Natural killer cell (primary cell): ENCODE measurements around the gene STARD10. TPM values are rescaled to one million over a fixed set of nuclear protein-coding genes. Genes with fewer than 3 reads are reported as not detected.

Source experiments
- ATAC-seq, 3 donors: fragments of 150-1000 bp in 2 of 3; fragments of 200-7000 bp in 1 of 3; cut with Tn5 transposase; 1 replicate in 1 of 3; 2 replicates in 2 of 3; pipeline ENCODE4 v1.10.0; 2021; ENCODE audit warnings: mild to moderate bottlenecking in 2 of 3, moderate library complexity in 2 of 3
- DNase-seq, 2 donors: peaks; one replicate each; pipeline versions ENCODE4 v3.0.0 to v3.0.0-alpha.2; 2013 to 2021; ENCODE audit warnings: mixed read lengths in 1 of 2
- H3K27ac ChIP-seq: one replicate; pipeline ENCODE4 v1.5.1; 2013; ENCODE audit warnings: mild to moderate bottlenecking, low read length
- H3K27me3 ChIP-seq: one replicate; pipeline ENCODE4 v1.6.1; 2013; ENCODE audit warnings: low read length; ENCODE audit not compliant: control insufficient read depth, insufficient read depth
- H3K36me3 ChIP-seq: one replicate; pipeline ENCODE4 v1.6.1; 2013; ENCODE audit warnings: low read length; ENCODE audit not compliant: control insufficient read depth, insufficient read depth
- H3K4me1 ChIP-seq: one replicate; pipeline ENCODE4 v1.6.1; 2013; ENCODE audit warnings: low read length; ENCODE audit not compliant: control insufficient read depth, insufficient read depth
- H3K4me3 ChIP-seq: one replicate; pipeline ENCODE4 v1.5.1; 2013; ENCODE audit warnings: low read length
- H3K9me3 ChIP-seq: one replicate; pipeline ENCODE4 v1.6.1; 2013; ENCODE audit warnings: low read length; ENCODE audit not compliant: control insufficient read depth, insufficient read depth
- H3K27ac Mint-ChIP-seq, 2 donors: one replicate each; pipeline ENCODE4 v1.8.0; 2022; ENCODE audit warnings: mild to moderate bottlenecking in 2 of 2, mixed read lengths in 2 of 2, moderate library complexity in 1 of 2
- H3K27me3 Mint-ChIP-seq, 2 donors: one replicate each; pipeline ENCODE4 v1.8.0; 2022; ENCODE audit warnings: low read depth in 2 of 2, mixed read lengths in 2 of 2
- H3K36me3 Mint-ChIP-seq: one replicate; pipeline ENCODE4 v1.8.0; 2022; ENCODE audit warnings: mixed read lengths
- H3K4me1 Mint-ChIP-seq, 2 donors: one replicate each; pipeline ENCODE4 v1.8.0; 2022; ENCODE audit warnings: mixed read lengths in 2 of 2
- H3K4me3 Mint-ChIP-seq: one replicate; pipeline ENCODE4 v1.8.0; 2022; ENCODE audit warnings: mild to moderate bottlenecking, moderate library complexity, mixed read lengths
- H3K9me3 Mint-ChIP-seq, 2 donors: one replicate each; pipeline ENCODE4 v1.8.0; 2022; ENCODE audit warnings: mixed read lengths in 2 of 2
- CTCF ChIP-seq: fragments of 200-600 bp; IDR thresholded peaks from one replicate; pipeline ENCODE4 v1.8.0; 2022; ENCODE audit warnings: antibody characterized with exemption
- WGBS: methylation state at CpG from one replicate; pipeline ENCODE4 v1.1.7; 2013; ENCODE audit warnings: missing lambda C conversion rate; ENCODE audit not compliant: insufficient coverage; 5-methylcytosine and 5-hydroxymethylcytosine counted together
- intact Hi-C: fragments of 100-400 bp; cut with micrococcal nuclease; formaldehyde crosslinking; loops from one replicate; pipeline ENCODE4 v1.14.2; 2022
- total RNA-seq, 4 donors: library from RNA; stranded (reverse); fragments of 120-200 nt in 1 of 4; gene quantifications; one replicate each; pipeline versions ENCODE4 v1.2.3 to v1.2.4, GENCODE V29; 2013 to 2022

Gene STARD10
- total RNA-seq, 3 donors from 2014 or later (not counting 1 experiment from before 2014, with no cell fraction given), result 10.9 to 17.3 (median 11.7) TPM

GRCh38 chr11:72778535-72779494 is 15.0 kb downstream of the STARD10 start:
- H3K27ac ChIP-seq, result no peak overlapping the region
- no peaks in the 10 kb centered on the region for H3K36me3 ChIP-seq
- ATAC-seq, result no peak
- H3K27me3 Mint-ChIP-seq, result peaks cover 0 to 7% of the 10 kb centered on the region in 2 donors
- H3K4me1 ChIP-seq, result peaks cover 50% of the 10 kb centered on the region
- H3K36me3 Mint-ChIP-seq, result no peaks in the 10 kb centered on the region
- TF ChIP-seq CTCF, result no peak
- H3K9me3 Mint-ChIP-seq, result no peaks in the 10 kb centered on the region
- H3K4me1 Mint-ChIP-seq, result peaks cover 29 to 36% of the 10 kb centered on the region in 2 donors
- WGBS, result 97% methylated on average over 6 of the region's 7 CpGs
- H3K9me3 ChIP-seq, result no peaks in the 10 kb centered on the region
- H3K27ac Mint-ChIP-seq, result peak overlapping the region in 1 of 2 donors; percentile 25
- no peak for DNase-seq
- intact Hi-C loops, result no loop called here
- H3K4me3 ChIP-seq, result no peak overlapping the region
- H3K27me3 ChIP-seq, result no peaks in the 10 kb centered on the region
- H3K4me3 Mint-ChIP-seq, result peak overlapping the region; percentile 75

- Histone ChIP-seq H3K4me3 (no peak overlapping the region), H3K27ac (no peak overlapping the region), H3K4me1 (peaks cover 50% of the 10 kb centered on the region), H3K9me3 (no peaks in the 10 kb centered on the region), H3K36me3 (no peaks in the 10 kb centered on the region), H3K27me3 (no peaks in the 10 kb centered on the region)
- TF ChIP-seq CTCF, result no peak
- no peak overlapping the region for H3K4me3 Mint-ChIP-seq
- peaks cover 27 to 35% of the 10 kb centered on the region in 2 donors for H3K4me1 Mint-ChIP-seq
- no peak for ATAC-seq
- intact Hi-C loops, result no loop called here
- no peak for DNase-seq
- no peaks in the 10 kb centered on the region for H3K36me3 Mint-ChIP-seq
- no peak overlapping the region for H3K27ac Mint-ChIP-seq
- peaks cover 0 to 5% of the 10 kb centered on the region in 2 donors for H3K27me3 Mint-ChIP-seq
- H3K9me3 Mint-ChIP-seq, result no peaks in the 10 kb centered on the region
- 94% methylated on average over 5 of the region's 5 CpGs for WGBS
Measured at GRCh38 chr11:72777755-72778278, 16.0 kb downstream of the STARD10 start.

- H3K4me3 Mint-ChIP-seq, result no peak overlapping the region
- H3K4me1 Mint-ChIP-seq, result peaks cover 20 to 28% of the 10 kb centered on the region in 2 donors
- 79% methylated on average over 7 of the region's 7 CpGs for WGBS
- ATAC-seq (no peak), DNase-seq (no peak)
- no peaks in the 10 kb centered on the region for H3K27me3 Mint-ChIP-seq
- H3K27me3 ChIP-seq, result no peaks in the 10 kb centered on the region
- TF ChIP-seq CTCF, result no peak
- no peaks in the 10 kb centered on the region for H3K9me3 ChIP-seq
- intact Hi-C loops, result no loop called here
- H3K9me3 Mint-ChIP-seq, result no peaks in the 10 kb centered on the region
- H3K36me3 ChIP-seq, result no peaks in the 10 kb centered on the region
- H3K27ac Mint-ChIP-seq, result no peak overlapping the region
- H3K27ac ChIP-seq, result no peak overlapping the region
- H3K4me1 ChIP-seq, result peaks cover 43% of the 10 kb centered on the region
- H3K36me3 Mint-ChIP-seq, result no peaks in the 10 kb centered on the region
- H3K4me3 ChIP-seq, result no peak overlapping the region
Measured at GRCh38 chr11:72776844-72777754, 16.7 kb downstream of the STARD10 start.
